NCI-H146 treated with DMSO at 0.1 percent for 48 hours (cell line): ENCODE results near the gene SIDT2.

Experiments used
- DNase-seq: peaks from one replicate; lab custom pipeline; 2025; ENCODE audit not compliant: unreplicated experiment; lab: John Stamatoyannopoulos, UW

The SIDT2 gene

DNA sequence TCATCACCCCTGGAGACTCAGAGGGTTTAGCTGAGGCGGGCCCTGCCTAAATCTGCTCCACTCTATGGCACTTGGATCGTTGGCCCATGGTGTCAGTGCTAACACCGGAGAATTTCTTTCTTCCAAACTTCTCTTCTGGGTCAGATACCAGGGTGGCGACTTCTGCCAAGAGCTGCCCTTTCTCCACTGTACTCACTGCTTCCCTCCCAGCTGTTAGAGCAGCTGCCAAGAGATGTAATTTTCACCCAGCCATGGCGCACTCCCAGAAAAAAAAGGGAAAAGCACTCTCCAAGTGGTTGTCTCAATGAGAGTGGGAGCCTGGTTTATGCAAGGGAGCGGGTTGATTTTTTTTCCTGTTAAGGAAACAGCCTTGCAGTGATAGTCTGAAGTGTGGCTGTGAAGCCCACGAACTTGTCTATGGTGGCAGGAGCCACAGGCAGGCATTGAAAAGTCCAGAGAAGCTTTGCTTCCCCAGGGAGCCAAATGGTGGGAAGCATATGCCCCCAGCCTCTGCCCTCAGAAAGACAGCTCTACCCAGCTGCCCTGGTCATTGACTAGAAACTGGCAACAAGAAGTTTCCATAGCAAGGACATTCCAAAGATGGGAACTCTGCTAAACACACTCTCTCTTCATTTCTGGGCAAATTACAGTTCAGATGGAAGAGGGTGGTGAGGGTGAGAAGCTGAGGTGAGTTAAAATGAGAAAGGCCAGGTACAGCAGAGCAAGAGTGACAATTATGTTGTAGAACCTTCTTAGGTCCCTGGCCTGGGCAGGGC, 42.6 kb downstream of the SIDT2 start:
- no peak for DNase-seq

DNA sequence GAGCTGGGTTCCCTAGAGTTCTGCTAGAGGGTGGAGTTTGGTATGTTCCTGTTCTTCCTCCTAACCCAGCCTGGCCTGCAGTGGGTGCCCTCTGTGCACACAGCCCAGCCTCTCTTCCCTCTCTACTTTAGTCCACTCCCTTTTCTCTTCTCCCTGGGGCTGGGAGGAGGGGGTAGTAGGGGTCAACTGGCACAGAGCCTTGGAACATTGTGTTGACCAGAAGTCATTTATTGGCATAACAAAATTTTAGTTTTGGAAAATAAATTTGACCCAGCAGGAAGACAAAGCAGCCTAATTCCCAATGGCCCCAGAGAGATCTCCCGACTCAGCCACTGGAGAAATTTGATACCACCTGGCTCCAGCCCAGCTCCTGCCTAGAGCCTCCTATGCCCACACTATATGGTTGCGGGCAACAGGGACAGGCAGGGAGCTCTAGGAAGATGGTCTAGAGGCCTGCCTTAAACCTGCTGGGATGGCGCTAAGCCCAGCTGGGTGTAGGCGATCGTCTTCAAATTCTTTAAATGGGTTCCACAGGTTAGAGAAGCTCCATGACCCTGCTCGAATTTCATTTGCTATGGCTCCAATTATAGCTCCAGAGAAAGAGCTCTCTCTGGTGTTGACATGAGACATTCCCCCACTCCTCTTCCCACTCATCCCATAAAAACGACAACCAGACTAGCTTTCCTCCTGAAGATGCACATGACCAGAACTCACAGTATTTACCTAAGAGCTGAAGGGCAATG, 43.4 kb downstream of the SIDT2 start:
- DNase-seq: no peak

DNA sequence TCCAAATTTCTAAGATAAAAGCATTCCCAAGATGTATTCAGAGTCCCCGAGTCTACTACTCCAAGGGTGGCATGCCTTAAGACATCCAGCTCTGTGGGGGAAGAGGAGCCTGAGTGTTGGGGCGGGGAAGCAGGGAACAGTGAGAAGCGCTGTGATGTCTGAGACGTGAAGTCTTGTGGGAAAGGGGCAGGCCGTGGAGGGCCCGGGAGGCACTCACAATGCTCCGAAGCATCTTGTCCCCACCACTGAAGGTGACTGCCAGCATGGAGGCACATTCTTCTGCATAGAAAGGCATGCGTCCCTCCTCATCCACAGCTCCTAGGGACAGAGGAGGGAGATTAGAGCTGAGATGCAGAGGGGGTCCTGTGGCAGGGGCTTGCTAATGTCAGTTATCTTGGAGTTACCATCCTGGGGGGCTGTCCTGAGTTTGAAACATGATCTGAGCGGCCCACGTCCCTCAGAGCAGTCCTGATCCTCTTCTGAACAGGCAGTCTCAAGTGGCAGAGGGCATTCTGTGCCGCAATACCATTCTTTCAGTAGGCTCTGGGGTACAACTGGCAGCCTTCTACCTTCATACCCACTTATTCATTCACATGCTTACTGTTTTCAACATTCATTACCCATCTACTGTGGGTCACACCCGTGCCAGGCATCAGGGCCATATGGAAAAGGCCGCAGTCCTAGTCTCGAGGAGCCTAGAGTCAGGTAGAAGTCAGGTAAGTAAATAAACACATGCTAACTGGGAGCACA, 44.6 kb downstream of the SIDT2 start:
- no peak for DNase-seq

DNA sequence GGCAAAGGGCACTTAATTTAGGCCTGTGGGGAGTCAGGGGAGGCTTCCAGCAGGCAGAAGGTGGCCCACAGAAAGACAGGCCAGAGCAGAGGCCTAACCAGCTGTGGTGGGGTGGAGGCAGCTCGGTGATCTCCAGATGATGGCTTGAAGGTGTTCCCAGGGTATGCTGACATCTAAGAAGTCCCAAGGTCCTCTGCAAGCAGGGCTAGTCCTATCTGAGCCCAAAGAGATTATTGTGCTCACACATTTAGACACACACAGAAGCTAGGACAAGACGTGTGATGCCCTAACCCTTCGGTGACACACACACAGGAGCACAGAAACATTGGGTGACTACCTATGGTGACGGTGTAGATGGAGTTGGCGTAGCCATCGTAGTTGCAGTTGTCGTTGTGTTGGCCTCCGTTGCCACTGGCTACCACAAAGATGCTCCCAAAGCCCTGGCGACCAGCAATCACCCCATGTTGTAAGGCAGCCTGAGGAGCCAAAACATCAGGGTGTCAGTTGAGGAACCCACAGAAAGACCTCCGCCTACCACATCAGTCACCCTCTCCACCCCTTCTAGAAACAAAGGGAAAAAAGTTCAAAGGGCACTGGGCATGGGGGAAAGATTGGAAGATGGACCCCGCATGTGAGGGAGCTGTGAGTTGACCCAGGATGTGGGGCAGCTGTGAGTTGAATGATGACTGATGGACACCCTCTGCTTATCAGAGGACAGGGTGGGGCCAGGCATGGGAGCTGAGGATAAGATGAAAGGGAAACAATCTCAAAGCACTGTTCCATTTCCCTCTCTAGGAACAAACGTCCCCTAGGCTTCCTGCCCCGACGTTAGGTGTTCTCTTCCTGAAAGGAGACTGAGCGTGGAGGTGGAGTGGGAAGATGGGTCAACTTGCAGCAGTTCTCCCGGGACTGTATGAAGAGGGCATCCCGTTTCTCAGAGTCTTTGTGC, 45.5 kb downstream of the SIDT2 start:
- no peak for DNase-seq

DNA sequence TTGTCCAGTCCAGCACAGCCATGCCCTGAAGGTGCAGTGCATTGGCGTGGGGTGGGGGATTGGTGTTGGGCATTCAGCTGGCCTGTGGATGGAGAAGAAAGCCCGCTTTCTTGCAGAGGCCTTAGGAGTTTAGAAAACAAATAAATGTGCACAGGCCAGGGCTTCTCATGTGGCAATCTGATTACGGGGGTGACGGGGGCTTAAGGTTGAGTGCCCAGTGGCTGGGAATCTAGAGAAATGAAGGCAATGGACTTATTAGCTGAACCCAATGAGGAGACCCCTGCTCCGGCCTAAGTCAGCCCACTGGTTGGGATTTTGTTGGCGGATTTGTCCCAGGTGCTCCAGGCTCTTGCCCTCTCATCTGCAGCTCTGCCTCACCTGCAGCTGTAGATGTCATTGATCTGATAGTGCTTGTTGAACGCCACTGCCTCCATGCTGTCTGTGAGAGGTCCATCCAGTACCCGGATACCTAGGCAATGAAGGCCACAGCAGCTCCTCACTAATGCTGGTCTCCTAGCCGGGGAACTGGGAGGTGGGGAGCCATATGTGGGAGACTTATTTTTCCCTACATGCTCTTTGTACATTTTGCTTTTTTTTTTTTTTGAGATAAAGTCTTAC, 47.1 kb downstream of the SIDT2 start:
- DNase-seq: no peak

DNA sequence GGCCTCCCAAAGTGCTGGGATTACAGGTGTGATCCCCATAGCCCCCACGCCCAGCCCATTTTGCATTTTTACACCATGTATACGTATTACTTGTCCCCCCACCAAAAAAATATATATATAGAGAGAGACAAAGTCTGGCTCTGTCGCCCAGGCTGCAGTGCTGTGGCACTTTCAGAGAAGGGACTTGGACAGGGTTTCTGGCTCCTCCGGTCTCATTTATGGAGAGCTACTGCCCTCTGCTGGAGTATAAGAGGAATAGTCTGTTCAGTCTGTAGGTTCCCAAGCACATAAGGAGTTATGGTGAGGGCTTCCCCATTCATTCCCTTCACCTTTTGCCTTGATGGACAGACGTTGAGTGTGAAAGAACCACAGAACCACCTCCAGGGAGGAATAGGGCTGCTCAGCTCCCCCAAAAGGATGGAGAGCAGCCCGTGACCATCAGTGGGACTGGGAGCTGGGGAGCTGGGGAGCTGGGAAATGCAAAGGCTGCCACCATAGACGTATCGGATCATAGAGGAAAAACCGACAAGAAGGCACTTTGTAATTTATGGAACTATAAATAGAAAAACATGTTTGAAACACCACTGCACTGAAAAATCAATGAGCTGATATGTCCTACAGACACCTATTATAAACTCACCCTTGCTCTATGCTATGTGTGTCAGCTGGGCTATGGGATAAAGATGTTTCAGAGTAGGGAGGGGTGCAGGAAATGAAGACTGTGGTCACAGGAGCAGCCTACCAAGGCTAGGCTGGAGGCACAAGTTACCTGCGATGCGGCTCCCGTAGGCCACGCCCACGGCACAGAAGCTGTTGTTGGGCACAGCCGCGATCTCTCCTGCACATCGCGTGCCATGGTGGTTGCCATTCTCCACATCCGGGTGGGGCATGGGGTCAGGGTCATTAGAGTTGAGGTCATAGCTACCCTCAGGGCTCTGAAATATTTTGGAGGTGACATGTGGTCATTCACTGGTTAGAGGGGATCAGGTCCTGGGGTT, 48.1 kb downstream of the SIDT2 start:
- peak; percentile 68 for DNase-seq

DNA sequence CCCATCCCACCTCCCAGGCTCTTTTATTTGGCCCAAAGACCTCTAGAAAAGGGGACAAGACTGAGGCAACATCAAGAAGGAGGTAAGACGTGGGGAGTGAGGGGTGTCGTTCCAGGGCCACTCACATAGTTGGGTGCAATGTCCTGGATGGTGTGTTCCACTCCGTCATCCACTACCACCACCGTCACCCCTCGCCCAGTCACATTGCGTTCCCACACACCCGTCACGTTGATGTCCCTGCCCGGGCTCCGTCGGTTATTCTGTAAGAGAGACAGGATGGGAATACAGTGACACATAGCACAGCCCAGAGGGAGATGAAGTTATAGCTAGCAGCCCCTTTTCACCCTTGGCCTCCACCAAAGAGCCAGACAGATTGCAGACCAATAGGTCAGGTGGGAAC, 49.5 kb downstream of the SIDT2 start:
- no peak for DNase-seq

DNA sequence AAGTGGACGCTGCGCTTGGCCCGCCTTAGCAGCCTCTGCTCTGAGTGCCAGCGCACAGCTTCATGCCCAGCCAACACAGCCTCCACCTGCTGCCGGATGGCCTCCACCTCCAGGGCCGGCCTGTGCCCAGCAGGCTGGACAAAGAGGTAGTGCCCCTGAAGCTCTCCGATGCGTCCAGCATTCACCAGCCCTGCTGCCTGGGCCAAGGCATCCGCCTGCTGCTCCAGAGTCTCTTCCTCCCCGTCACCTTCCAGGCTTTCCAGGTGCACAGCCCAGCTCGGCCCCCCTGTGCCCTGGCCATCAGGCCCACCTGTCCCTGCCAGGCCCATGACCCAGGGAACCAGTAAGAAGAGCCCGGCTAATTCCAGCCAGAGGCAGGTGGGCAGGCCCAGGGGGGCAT, 50.9 kb downstream of the SIDT2 start:
- DNase-seq: no peak

DNA sequence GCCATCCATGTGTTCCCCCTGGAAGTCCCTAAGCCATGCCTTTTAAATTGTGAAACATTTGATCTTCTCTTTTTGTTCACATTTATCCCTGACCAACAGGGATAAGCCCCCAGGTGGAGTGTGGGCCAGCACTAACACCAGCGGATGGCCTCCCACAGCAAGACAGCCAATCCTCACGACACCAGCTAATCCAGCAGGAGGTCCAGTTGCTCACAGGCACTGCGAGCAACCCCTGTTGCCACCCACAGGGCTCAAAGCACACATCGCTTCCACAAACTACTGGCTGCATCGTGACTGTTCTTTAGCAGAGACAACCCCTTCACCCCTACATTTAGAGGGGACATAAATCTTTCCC, 51.4 kb downstream of the SIDT2 start:
- no peak for DNase-seq

DNA sequence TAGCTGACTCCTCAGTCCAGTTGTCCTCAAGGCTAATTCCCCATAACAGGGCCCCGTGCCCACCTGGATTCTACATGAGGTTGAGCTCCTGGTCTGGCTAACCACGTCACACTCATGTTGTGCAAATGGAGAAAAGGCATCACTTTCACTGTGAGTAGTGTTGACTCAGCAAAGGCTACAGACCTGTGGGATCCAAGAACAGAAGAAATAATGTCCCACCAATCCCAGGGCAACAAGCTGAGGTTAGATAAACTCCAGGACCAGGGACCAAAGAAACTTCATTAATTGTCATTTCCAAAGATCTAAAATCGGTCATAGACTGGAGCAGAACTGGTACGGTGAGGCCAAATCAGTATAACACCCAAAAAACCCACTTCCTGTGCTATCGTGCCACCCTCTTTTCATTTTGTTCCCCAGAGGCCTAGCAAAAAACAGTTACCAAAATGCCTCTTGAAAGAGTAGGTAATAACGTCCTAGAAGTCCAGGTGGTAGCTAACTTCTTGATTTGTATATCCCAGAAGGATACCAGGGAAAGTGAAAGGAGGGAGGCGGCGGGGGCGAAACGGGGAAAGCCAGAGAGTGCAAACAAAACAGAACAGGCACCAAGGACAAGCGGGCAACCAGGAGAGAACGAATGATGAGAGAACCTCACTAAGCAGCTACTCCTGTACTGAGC, 51.9 kb downstream of the SIDT2 start:
- DNase-seq: no peak

DNA sequence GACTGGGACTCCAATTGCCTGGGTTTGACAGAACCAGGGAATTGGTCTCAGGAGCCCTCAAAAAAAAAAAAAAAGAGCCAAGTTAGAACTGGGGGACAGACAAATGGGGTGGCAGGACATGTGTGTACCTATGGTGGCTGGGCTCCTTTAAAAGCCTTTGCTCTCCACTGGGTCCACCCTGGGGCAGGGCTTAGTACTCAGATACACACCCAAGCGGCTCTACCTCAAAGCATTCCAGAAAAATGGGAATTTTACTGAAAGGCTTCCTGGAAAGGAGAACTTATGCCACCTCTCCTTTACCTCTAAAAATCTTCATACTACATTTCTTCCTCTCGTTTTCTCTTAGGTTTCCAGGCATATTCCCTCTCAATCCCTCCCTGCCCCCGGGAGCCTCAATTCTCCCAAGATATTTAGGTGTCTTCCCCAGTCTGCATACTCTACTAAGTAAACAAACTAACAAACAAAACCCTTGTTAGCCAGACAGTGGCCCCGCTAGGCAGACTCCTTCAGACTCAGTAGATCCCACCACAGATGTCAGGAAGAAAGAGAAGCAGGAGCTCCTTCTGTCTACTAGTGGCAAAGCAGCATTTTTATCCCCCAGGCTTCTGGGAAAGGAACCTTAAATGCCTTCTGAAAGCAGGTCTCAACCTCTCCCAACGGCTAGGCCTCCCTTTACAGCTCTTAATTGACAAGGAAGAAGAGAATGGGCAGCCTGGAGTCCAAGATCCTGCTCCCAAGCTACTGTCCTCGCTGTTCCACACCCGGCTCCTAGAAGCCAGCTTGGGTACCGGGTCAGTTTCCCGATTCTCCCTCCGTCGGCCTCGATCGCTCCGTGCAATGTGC, 52.7 kb downstream of the SIDT2 start:
- no peak for DNase-seq

DNA sequence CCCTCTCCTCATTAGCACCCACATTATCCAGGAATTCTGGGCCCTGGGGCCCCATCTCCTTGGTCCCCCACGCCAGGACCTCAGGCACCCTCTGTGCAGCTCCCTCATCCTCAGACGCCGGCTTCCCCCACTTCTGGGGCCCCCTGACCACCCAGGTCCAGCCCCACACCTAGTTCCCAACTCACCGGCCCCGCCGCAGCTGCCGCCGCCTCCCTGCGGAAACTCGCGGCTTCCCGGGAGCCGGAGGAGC, 53.2 kb downstream of the SIDT2 start, which contains the start of gene PCSK7:
TSS of gene PCSK7 (minus strand) at position 232 of the 250 bp plus-strand sequence. CDS start 2,229 bp downstream, outside the sequence.
- no peak for DNase-seq

DNA sequence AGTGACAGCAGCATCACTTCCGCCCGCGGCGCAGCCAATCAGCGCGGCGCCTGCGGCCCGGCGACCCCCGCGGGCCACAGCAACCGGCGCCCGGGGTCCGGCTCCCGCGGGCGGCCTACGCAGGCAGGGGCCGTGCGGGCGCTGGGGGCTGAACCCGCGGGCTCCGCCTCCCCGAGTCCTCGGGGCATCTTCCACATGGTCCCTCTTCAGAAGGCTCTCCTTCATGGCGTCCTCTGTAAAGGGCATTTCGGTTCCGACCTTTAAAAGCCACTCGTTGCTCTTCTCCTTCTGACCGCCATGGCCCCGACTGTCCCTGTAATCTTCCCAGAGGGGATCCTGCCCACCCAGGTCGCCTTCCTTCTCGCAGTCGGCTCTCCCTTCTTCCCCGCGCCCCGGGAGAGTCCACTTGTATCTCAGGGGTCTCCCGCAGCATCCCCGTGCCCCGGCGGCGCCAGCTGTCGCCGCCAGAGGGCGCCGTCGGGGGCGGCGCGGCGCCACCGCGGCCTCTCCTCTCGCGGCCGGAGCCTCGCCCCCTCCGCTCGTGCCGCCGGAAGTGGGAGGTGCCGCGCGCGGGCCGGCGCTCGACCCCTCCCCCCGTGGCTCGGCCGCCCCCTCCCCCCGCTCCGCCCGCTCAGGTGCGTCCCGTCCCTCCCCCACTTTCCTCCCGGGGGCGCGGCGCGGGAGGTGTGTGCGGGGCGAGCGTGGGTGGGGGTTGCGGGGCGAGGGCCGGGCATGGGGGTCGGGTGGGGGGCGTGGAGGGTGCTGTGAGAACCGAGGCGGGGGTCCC, 53.7 kb downstream of the SIDT2 start, which contains the start of gene RNF214:
TSS of gene RNF214 (plus strand) at position 580 of the 787 bp plus-strand sequence. CDS start 1,602 bp downstream, outside the sequence.
- DNase-seq: peak; percentile 53

DNA sequence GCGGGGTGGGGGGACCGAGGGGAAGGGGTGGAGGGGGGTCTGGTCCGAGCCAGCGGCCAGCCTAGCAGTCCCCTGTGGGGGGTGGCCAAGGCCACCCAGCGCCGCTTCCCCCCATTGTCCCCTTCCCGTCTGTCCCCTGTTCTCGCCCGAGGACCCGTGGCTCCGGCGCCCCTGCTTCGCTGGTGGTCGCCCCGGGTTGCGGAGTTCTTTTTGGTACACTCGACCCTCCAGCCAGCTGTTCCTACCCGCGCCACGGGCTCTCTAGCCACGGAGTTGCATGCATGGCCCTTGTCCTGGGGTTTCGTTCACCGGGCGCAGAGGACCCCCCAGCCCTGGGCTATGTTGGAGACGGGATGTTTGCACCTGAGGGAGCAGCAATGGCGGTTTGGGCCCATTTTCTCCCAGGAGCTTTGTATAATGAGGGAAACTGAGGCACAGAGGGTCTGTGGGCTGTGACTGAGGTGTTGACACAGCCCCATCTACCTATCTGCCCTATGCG, 54.4 kb downstream of the SIDT2 start:
- DNase-seq: no peak

DNA sequence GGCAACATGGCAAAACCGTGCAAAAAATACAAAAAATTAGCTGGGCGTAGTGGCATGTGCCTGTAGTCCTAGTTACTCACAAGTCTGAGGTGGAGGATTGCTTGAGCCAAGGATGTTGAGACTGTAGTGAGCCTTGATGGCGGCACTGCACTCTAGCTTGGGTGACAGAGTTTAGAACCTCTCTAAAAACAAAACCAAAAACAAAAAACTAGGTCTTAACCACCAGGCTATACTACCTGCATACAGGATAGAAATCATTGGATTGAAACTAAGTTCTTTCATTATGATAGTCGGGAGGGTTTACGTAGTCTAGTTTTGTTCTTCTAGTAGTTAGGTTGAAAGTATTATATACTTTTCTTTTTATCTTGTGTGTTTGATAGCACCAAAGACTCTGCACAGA, 59.7 kb downstream of the SIDT2 start:
- DNase-seq: no peak

DNA sequence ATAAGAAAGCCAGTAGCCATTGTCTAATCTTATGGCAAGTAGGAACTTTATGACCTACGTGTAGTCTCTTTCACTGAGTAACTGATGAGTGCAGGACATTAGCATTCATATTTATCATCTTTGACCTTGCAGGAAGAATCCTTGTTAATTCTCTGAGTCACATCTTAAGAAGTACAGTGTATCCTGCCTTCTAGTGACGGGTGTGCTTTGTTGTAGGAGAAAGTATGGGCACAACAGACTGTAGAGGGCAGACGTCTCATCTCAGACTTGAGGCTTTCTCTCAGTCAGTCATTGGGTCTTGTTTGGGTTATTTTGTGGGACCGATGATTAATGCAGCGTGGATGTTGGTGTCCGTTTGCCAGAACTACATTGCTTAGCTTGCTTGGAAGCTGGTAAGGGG, 60.8 kb downstream of the SIDT2 start:
- no peak for DNase-seq
